Stimulated activated CD8-positive, alpha-beta memory T cell treated with anti-CD3 and anti-CD28 coated beads, Interleukin-4, amount 100 ng/mL, for 48 hours (primary cell): ENCODE measurements around the gene HOXB7.

ENCODE experiments used
- DNase-seq: peaks from one replicate; pipeline ENCODE4 v3.0.0-alpha.2; 2020

The HOXB7 gene

GRCh38 chr17:48636177-48637018 lies 25.6 kb upstream of the HOXB7 start:
- peak; percentile 91 for DNase-seq

GRCh38 chr17:48634493-48635208 lies 23.8 kb upstream of the HOXB7 start:
- DNase-seq: no peak

- DNase-seq: no peak
Observed at GRCh38 chr17:48633266-48633677, 22.5 kb upstream of the HOXB7 start.

GRCh38 chr17:48632579-48633265 lies 21.9 kb upstream of the HOXB7 start:
- no peak for DNase-seq

- DNase-seq: no peak
Observed at GRCh38 chr17:48631693-48632578, 21.1 kb upstream of the HOXB7 start.

GRCh38 chr17:48630925-48631692 lies 20.3 kb upstream of the HOXB7 start:
- DNase-seq: no peak

GRCh38 chr17:48630009-48630924 lies 19.4 kb upstream of the HOXB7 start:
- DNase-seq: no peak

- no peak for DNase-seq
Observed at GRCh38 chr17:48629411-48629759, 18.6 kb upstream of the HOXB7 start.

GRCh38 chr17:48628649-48629410 lies 18.0 kb upstream of the HOXB7 start:
- no peak for DNase-seq

GRCh38 chr17:48627623-48628521 lies 17.1 kb upstream of the HOXB7 start:
- no peak for DNase-seq

- no peak for DNase-seq
Observed at GRCh38 chr17:48627118-48627597, 16.3 kb upstream of the HOXB7 start.

- peak; percentile 65 for DNase-seq
Observed at GRCh38 chr17:48626245-48627117, 15.7 kb upstream of the HOXB7 start, which contains the start of gene HOXB9. HOXB9 (minus strand) TSS chr17:48626358; CDS start chr17:48626269, 89 bp downstream.

- DNase-seq: peak; percentile 55
Observed at GRCh38 chr17:48625495-48626244, 14.9 kb upstream of the HOXB7 start.

GRCh38 chr17:48624544-48625494 lies 14.0 kb upstream of the HOXB7 start:
- DNase-seq: no peak

- no peak for DNase-seq
Observed at GRCh38 chr17:48624118-48624517, 13.3 kb upstream of the HOXB7 start.

GRCh38 chr17:48623583-48623982 lies 12.8 kb upstream of the HOXB7 start:
- DNase-seq: no peak
